Endothelial cell (in vitro differentiated cells): ENCODE results near the gene PCDHGC5. TPM values are rescaled to one million over a fixed set of nuclear protein-coding genes. Genes with fewer than 3 reads are reported as not detected.

Experiments used
- total RNA-seq: library from RNA; stranded (reverse); fragmentation: NEBNext Ultra II Directional; extraction: Animal tissue kit (Norgen Biotek cat#: 25700); gene quantifications from one replicate; pipeline ENCODE4 v1.2.1, GENCODE V29; 2021; ENCODE audit not compliant: unreplicated experiment

PCDHGC5 gene
- total RNA-seq, 1 donor from 2014 or later = 2.9 TPM

Other genes starting within 250 kb of the PCDHGC5 start
- 10.5 TPM for gene PCDHB15, start 243.7 kb upstream of the PCDHGC5 start, total RNA-seq
- 0.62 TPM for gene SLC25A2, start 185.0 kb upstream of the PCDHGC5 start, total RNA-seq
- 86.4 TPM for gene TAF7, start 168.3 kb upstream of the PCDHGC5 start, total RNA-seq
- 1.4 TPM for gene PCDHGA1, start 158.6 kb upstream of the PCDHGC5 start, total RNA-seq
- gene PCDHGA2, start 150.3 kb upstream of the PCDHGC5 start, total RNA-seq = 1.6 TPM
- 1.4 TPM for gene PCDHGA3, start 145.3 kb upstream of the PCDHGC5 start, total RNA-seq
- gene PCDHGB1, start 139.0 kb upstream of the PCDHGC5 start, total RNA-seq = 3.1 TPM
- gene PCDHGA4, start 134.1 kb upstream of the PCDHGC5 start, total RNA-seq = 2.0 TPM
- 11.1 TPM for gene PCDHGB2, start 129.1 kb upstream of the PCDHGC5 start, total RNA-seq
- gene PCDHGA5, start 124.9 kb upstream of the PCDHGC5 start, total RNA-seq = 2.4 TPM
- 4.1 TPM for gene PCDHGB3, start 118.8 kb upstream of the PCDHGC5 start, total RNA-seq
- 3.9 TPM for gene PCDHGA6, start 115.2 kb upstream of the PCDHGC5 start, total RNA-seq
- gene PCDHGA7, start 106.3 kb upstream of the PCDHGC5 start, total RNA-seq = 6.3 TPM
- gene PCDHGB4, start 101.4 kb upstream of the PCDHGC5 start, total RNA-seq = 13.2 TPM
- gene PCDHGA8, start 96.4 kb upstream of the PCDHGC5 start, total RNA-seq = 2.6 TPM
- gene PCDHGB5, start 91.1 kb upstream of the PCDHGC5 start, total RNA-seq = 5.5 TPM
- 3.1 TPM for gene PCDHGA9, start 86.3 kb upstream of the PCDHGC5 start, total RNA-seq
- gene PCDHGB6, start 81.1 kb upstream of the PCDHGC5 start, total RNA-seq = 60.0 TPM
- gene PCDHGA10, start 76.1 kb upstream of the PCDHGC5 start, total RNA-seq = 43.0 TPM
- 45.2 TPM for gene PCDHGB7, start 71.4 kb upstream of the PCDHGC5 start, total RNA-seq
- 10.8 TPM for gene PCDHGA11, start 68.0 kb upstream of the PCDHGC5 start, total RNA-seq
- 3.8 TPM for gene PCDHGA12, start 58.6 kb upstream of the PCDHGC5 start, total RNA-seq
- gene PCDHGC3, start 13.1 kb upstream of the PCDHGC5 start, total RNA-seq = 68.2 TPM
- 3.5 TPM for gene PCDHGC4, start 4.1 kb upstream of the PCDHGC5 start, total RNA-seq
- gene DIAPH1, start 129.9 kb downstream of the PCDHGC5 start, total RNA-seq = 149 TPM
- gene HDAC3, start 147.8 kb downstream of the PCDHGC5 start, total RNA-seq = 84.9 TPM
- 17.4 TPM for gene RELL2, start 147.9 kb downstream of the PCDHGC5 start, total RNA-seq
- gene FCHSD1, start 162.3 kb downstream of the PCDHGC5 start, total RNA-seq = 63.3 TPM
- gene ARAP3, start 193.1 kb downstream of the PCDHGC5 start, total RNA-seq = 239 TPM